Activated B cell treated with CpG ODN at 0.5 μM for 24 hours (primary cell): ENCODE data around the gene MYB. TPM values are rescaled to one million over a fixed set of nuclear protein-coding genes. Genes with fewer than 3 reads are reported as not detected.

Experiments used
- ATAC-seq: fragments of 200-7000 bp; cut with Tn5 transposase; one replicate; pipeline ENCODE4 v1.10.0; 2021; ENCODE audit warnings: low read depth, mild to moderate bottlenecking, moderate library complexity
- CTCF ChIA-PET: fragments of 350-600 bp; sonication (Branson Sonifier 250); formaldehyde crosslinking; loops from one replicate; lab custom pipeline; 2021; ENCODE audit warnings: antibody characterized with exemption; lab: Charles Lee
- POLR2A ChIA-PET: fragments of 350-600 bp; sonication (Branson Sonifier 250); formaldehyde crosslinking; loops from one replicate; lab custom pipeline; 2021; ENCODE audit warnings: antibody characterized with exemption; lab: Charles Lee
- DNase-seq: peaks from one replicate; pipeline ENCODE4 v3.0.0; 2022
- H3K27ac Mint-ChIP-seq: one replicate; pipeline ENCODE4 v1.8.0; 2020; ENCODE audit warnings: mixed read lengths
- H3K27me3 Mint-ChIP-seq: one replicate; pipeline ENCODE4 v1.8.0; 2021; ENCODE audit warnings: mixed read lengths
- H3K36me3 Mint-ChIP-seq: one replicate; pipeline ENCODE4 v1.8.0; 2021; ENCODE audit warnings: low read depth, mixed read lengths
- H3K4me1 Mint-ChIP-seq: one replicate; pipeline ENCODE4 v1.8.0; 2021; ENCODE audit warnings: mixed read lengths
- H3K4me3 Mint-ChIP-seq: one replicate; pipeline ENCODE4 v1.8.0; 2020; ENCODE audit warnings: mild to moderate bottlenecking, mixed read lengths
- H3K9me3 Mint-ChIP-seq: one replicate; pipeline ENCODE4 v1.8.0; 2020; ENCODE audit warnings: mixed read lengths
- CTCF ChIP-seq: fragments of 200-600 bp; IDR thresholded peaks from one replicate; pipeline ENCODE4 v1.8.0; 2022; ENCODE audit warnings: antibody characterized with exemption, mild to moderate bottlenecking
- intact Hi-C: fragments of 100-400 bp; cut with micrococcal nuclease; formaldehyde crosslinking; loops from one replicate; pipeline ENCODE4 v1.15.1; 2024
- total RNA-seq: library from RNA; stranded (reverse); gene quantifications from 2 replicates; pipeline ENCODE4 v1.2.3, GENCODE V29; 2022

MYB gene
- total RNA-seq, 1 donor from 2014 or later: 3.2 TPM

DNA sequence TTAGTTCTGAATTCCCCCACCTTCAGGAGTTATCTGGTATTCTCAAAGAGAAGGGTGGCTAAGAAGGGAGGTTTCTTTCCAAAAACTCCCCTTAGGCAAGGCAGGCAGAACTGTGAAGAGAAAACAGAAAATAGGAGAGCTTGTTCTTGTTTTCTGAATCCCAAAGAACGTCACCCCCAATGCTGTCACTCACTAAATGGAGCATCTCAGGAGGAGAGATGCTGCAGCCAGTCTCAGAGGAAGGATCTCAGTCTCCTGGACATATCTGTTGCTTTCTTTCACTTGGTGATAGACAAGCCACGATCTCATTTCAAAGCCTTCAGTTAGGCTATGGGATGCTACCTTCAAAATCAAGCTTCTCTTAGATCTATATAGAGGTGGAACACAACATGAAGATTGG is 16.1 kb upstream of the MYB start:
- Mint-ChIP-seq H3K4me3 (no peak overlapping the region), H3K36me3 (no peaks in the 10 kb centered on the region), H3K4me1 (peaks cover 20% of the 10 kb centered on the region), H3K9me3 (no peaks in the 10 kb centered on the region), H3K27ac (no peak overlapping the region), H3K27me3 (no peaks in the 10 kb centered on the region)
- intact Hi-C loops: no loop called here
- ChIA-PET POLR2A (no interaction called here), CTCF (no interaction called here)
- ATAC-seq (no peak), DNase-seq (no peak)
- no peak for TF ChIP-seq CTCF

- ChIA-PET CTCF (no interaction called here), POLR2A (no interaction called here)
- Mint-ChIP-seq H3K4me3 (no peak overlapping the region), H3K36me3 (no peaks in the 10 kb centered on the region), H3K9me3 (no peaks in the 10 kb centered on the region), H3K4me1 (peaks cover 25% of the 10 kb centered on the region), H3K27ac (no peak overlapping the region), H3K27me3 (no peaks in the 10 kb centered on the region)
- DNase-seq (no peak), ATAC-seq (no peak)
- intact Hi-C loops: no loop called here
- no peak for TF ChIP-seq CTCF
Measured at GRCh38 chr6:135166515-135166914, 14.6 kb upstream of the MYB start.

DNA sequence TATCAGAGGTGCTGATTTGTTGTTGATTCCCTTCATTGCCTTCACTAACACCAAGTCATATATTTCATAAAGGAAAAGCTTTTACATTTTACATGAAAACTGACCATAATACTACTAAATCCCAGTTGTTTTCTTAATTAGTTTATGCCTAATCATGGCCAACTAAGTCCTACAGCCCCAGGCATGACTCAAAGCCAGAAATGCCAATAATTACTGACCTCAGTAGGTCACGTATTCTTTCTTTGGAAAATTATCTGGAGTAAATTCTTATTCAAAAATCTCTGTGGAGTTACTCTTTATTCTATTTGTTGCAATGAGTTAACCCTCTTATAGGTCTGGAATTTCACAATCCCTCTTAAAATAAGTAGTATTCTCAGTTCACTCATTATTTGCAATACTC is 13.5 kb upstream of the MYB start:
- H3K27me3 Mint-ChIP-seq: no peaks in the 10 kb centered on the region
- H3K27ac Mint-ChIP-seq: no peak overlapping the region
- ATAC-seq: no peak
- no peak for DNase-seq
- ChIA-PET CTCF (no interaction called here), POLR2A (interaction anchor here (0.7 to 1.2 kb wide), 2 partner anchors 14 to 113 kb away, joined by 4 to 6 read pairs; partner anchors contain the start of gene HBS1L)
- TF ChIP-seq CTCF: no peak
- no peak overlapping the region for H3K4me3 Mint-ChIP-seq
- no peaks in the 10 kb centered on the region for H3K9me3 Mint-ChIP-seq
- H3K4me1 Mint-ChIP-seq: peaks cover 24% of the 10 kb centered on the region
- H3K36me3 Mint-ChIP-seq: no peaks in the 10 kb centered on the region
- intact Hi-C loops: no loop called here

DNA sequence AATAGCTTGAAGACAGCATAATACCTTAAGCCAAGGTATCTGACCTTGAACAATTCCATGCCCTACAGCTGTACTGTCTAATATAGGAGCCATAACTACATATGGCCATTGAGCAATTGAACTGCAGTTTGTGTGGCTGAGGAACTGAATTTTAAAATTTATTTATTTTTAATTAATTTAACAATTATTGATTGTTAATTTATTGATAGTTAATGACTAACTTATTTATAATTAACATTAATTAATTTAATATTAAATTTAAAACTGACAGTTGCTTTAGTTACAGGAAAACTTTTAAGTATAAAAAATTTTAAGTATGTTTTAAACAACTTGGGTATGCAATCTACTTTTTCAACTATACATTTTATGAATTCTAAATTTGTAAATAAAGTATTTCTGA is 12.3 kb upstream of the MYB start:
- no peak for TF ChIP-seq CTCF
- DNase-seq: no peak
- no peak overlapping the region for H3K27ac Mint-ChIP-seq
- H3K27me3 Mint-ChIP-seq: no peaks in the 10 kb centered on the region
- no peak overlapping the region for H3K4me3 Mint-ChIP-seq
- H3K4me1 Mint-ChIP-seq: peaks cover 15% of the 10 kb centered on the region
- no peaks in the 10 kb centered on the region for H3K36me3 Mint-ChIP-seq
- ChIA-PET POLR2A (interaction anchor here (1.3 kb wide), 1 partner anchor 10 kb away, joined by 3 read pairs; no protein-coding TSS in a partner anchor), CTCF (no interaction called here)
- H3K9me3 Mint-ChIP-seq: no peaks in the 10 kb centered on the region
- intact Hi-C loops: no loop called here
- no peak for ATAC-seq

DNA sequence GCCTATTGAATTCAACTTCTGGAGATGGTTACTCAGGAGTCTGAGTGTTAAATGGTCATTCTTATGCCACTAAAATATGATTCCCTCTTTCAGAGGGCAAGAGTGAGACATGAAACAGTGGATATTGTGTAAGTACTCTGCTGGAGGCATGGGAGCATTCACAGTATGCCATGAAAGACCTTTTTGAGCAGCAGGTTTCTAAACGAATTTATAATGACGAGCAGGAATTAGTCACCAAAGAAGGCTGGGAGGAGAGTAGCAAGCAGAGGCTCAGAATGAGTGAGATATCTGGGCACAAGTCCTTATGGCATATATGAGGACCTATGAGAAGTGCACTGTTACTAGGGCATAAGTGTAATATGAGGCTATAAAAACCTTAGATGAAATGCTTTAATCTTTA is 10.9 kb upstream of the MYB start:
- POLR2A ChIA-PET: no interaction called here
- intact Hi-C loops: no loop called here
- Mint-ChIP-seq H3K4me1 (peaks cover 5% of the 10 kb centered on the region), H3K4me3 (no peak overlapping the region), H3K27me3 (no peaks in the 10 kb centered on the region), H3K27ac (no peak overlapping the region), H3K36me3 (no peaks in the 10 kb centered on the region), H3K9me3 (no peaks in the 10 kb centered on the region)
- ATAC-seq (no peak), DNase-seq (no peak)
- CTCF ChIA-PET: interaction anchor here (1.2 kb wide), 1 partner anchor 13 kb away, joined by 3 read pairs; no protein-coding TSS in a partner anchor
- no peak for TF ChIP-seq CTCF
